NCI-H446 treated with DMSO at 0.1 percent for 48 hours (cell line): ENCODE results near the gene SLC46A3.

ENCODE experiments used
- DNase-seq: peaks from one replicate; lab custom pipeline; 2025; lab: John Stamatoyannopoulos, UW

SLC46A3 gene

DNA sequence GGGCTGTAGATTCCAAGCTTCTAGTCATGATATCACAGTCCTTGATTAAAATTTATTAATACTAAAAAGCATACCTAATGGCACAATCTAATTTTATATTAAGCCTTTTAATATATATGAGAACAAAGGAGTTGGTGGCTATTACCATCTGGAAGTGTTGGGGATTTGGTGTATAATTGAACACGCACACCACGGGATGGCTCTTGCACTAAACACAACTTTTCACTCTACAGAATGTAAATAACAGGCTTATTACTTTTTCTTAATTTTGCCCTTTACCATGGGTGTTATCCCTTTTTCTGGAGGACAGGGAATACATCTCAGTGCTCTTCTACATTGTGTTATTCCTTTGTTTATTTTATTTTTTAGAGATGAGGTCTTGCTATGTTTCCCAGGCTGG is 38.2 kb downstream of the SLC46A3 start:
- no peak for DNase-seq

GRCh38 chr13:28679628-28680027 is 39.1 kb downstream of the SLC46A3 start:
- no peak for DNase-seq

DNA sequence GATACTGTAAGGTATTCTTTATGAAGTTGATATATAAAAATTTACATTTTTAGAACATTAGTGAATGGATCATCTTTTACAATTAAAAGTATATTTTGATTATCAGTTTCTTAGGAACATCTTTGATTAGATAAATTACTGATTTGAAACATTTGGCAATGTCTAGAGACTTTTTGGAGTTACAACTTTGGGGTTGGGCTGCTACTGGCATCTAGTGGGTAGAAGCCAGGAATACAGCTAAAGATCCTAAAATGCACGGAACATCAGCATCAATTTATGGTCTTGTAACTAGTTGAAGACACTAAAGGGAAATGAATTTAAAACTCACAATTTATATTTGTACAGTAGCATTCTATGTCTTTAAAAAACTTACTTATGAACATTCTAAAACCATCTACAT is 40.0 kb downstream of the SLC46A3 start:
- DNase-seq: no peak

DNA sequence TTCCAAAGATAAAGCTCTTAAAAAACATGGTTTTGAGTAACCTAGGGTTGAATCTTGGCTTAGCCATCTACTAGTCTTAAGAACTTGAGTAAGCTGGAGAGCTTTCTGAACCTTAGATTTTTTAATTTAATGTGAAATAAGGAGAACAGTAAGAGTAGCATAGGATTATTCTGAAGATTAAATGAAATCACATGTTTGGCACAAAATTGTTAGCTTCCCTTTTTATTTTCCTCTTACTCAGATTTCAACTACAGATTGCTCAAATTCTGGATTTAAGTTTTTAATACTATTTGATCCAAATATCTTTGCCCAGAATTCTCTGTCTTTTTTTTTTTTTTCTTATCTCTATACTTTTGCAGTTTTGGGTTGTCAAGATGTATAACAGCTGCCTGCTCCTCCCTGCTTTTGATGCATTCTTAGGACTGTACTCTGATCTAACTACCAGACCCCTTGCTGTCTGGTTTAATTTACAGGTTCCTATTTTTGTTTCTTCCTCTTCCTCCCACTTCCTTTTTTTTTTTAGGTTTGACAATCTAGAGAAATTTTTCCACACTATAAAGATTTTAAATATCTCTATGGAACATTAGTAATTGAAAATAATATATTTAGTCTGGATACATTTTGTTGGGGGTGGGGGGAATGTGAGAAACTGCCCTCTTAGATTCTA is 47.5 kb downstream of the SLC46A3 start:
- no peak for DNase-seq

- DNase-seq: no peak
Observed at GRCh38 chr13:28666897-28667488, 51.8 kb downstream of the SLC46A3 start.

DNA sequence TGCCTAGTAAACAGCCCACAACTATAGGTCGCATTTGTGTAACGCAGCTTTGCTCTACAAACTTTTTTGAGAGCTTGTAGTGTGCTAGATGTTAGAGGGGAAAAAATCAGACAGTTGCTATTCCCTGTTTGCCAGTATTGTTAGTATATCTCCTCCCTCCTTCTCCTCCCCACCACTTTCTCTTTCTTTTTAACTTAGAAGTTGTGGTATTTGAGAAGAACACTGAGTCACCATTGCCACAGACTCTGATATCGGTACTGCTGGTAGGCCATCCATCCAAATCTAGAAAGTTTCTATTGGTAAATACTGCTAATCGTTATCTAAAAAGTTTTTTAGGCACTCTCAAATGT is 59.2 kb downstream of the SLC46A3 start:
- no peak for DNase-seq

DNA sequence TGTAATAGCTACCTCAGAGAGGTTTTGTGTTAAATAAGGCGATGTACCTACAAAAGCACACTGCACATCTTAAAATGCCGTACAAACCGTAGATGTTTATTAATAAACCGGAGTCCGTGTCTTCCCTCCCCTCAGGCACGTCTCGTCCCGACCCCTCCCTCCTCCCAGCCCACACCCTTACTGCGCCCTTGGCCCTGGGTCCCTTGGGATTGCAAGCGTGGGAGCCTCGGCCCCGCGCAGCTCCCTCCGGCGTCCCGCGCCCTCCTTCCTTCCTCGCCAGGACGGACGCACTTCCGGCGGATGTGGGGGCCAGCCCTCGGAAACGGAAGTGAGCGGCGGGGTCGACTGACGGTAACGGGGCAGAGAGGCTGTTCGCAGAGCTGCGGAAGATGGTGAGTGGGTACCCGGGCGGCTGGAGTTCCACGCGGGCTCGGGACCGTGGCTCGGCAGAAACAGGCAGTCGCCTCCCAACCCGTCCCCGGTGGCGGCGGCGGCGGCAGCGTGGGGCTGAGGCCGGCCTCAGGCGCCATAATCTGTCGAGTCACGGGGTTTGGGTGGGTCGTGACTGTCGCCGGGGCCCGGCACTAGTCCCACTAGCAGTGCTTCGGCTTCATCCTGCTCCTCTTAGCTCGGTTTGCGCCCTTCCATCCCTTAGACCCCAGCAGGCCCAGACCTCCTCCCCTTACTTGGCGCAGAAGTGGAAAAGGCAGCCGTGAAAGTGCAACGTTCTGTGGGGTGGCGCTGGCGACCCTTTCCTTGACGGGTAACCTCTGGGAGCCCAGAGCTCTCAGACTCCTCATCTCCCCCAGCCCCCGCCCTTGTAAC is 59.8 kb downstream of the SLC46A3 start, which contains the start of gene POMP:
TSS of gene POMP (plus strand) at position 335 of the 825 bp plus-strand sequence. CDS start at position 390, 55 bp downstream.
- peak; percentile 51 for DNase-seq

DNA sequence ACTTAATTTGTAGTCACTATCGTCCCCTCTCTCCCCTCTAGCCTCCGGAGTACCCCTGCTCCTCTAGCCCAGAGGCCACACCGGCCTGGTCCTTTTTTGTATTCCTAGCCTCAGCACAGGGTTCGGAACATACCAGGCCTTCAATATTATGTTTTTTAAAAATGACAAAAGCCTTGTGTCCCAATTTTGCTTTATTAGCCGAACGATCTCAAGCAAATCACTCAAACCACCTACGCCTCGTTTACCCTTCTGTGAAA is 60.3 kb downstream of the SLC46A3 start:
- no peak for DNase-seq

DNA sequence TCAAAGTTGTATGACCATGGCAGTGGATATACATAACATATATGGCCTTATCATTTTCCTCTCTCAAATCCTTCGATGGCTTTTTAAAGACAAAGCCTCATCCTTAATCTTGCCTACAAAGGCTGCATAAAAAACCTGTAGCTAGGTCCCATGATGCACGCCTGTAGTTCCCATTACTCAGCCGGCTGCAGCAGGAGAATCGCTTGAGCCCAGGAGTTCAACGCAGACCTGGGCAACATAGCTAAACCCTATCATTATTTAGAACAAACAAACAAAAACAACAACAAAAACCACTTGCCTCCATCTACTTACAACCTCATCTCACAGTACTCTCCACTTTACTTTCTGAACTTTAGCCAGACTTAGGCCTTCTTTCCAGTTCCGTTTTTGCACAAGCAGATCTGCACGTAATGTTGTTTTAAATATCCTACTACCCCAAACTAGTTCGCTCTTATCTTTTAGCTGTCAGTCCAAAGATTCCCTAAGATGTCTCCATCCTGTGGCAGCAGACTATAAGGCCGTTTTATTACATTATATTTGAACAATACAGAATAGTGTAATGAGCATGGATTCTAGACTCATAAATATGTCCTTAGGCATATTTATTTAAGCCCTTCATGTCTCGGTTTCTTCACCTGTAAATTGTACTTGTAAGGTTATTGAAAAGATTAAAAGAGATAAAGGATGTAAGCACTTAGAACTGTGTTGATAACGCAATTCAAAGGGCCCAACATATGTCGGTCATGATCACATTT is 60.8 kb downstream of the SLC46A3 start:
- DNase-seq: no peak

DNA sequence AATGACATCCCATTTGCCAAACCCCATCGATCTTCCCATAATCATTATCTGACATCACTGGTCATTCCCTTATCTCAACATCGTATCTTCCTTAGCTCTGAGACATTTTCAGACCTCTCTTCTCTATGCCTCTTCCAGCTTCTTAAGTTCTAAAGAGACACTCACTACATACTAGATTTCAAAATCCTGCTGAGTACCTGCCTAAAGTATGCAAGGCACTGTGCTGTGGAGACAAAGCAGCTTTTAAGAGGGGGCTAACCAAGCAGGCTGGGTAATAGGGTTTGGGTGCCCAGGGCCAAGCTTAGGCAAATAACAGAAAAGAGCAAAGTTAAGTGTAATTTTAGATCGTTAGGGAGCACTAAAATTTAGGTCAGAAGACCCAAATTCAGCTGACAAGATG is 63.2 kb downstream of the SLC46A3 start:
- no peak for DNase-seq

GRCh38 chr13:28654276-28654675 is 64.5 kb downstream of the SLC46A3 start:
- DNase-seq: no peak

- DNase-seq: no peak
Observed at GRCh38 chr13:28653111-28653510, 65.7 kb downstream of the SLC46A3 start.

- no peak for DNase-seq
Observed at GRCh38 chr13:28651810-28652401, 66.9 kb downstream of the SLC46A3 start.

GRCh38 chr13:28650284-28650683 is 68.5 kb downstream of the SLC46A3 start:
- no peak for DNase-seq
